Mesenchymal stem cell (in vitro differentiated cells and primary cell): ENCODE measurements around the gene C15orf39.
"Not testable (repeated sequence)": the region's sequence is repeated elsewhere in the genome, so short reads cannot be mapped to it uniquely, and the experiment has no call there.

Experiments used
- DNase-seq: peaks from one replicate; pipeline ENCODE4 v3.0.0-alpha.2; 2013
- H2AFZ ChIP-seq: one replicate; pipeline ENCODE4 v1.6.1; 2013; ENCODE audit warnings: low read depth, mild to moderate bottlenecking, control low read depth, inconsistent platforms, low read length, moderate library complexity
- H2AK5ac ChIP-seq: 2 replicates; pipeline ENCODE4 v1.6.1; 2013; ENCODE audit warnings: low read length, moderate library complexity, mild to moderate bottlenecking, inconsistent platforms; ENCODE audit not compliant: severe bottlenecking
- H2BK120ac ChIP-seq: one replicate; pipeline ENCODE4 v1.6.1; 2013; ENCODE audit warnings: low read depth, mild to moderate bottlenecking, inconsistent platforms, low read length, moderate library complexity
- H2BK12ac ChIP-seq, 2 experiments: one replicate each; pipeline ENCODE4 v1.6.1; 2013; ENCODE audit warnings: inconsistent platforms in 2 of 2, low read length in 2 of 2, mild to moderate bottlenecking in 2 of 2, moderate library complexity in 2 of 2, control low read depth in 1 of 2
- H2BK15ac ChIP-seq: one replicate; pipeline ENCODE4 v1.6.1; 2013; ENCODE audit warnings: mild to moderate bottlenecking, low read depth, inconsistent platforms; ENCODE audit not compliant: poor library complexity, severe bottlenecking
- H2BK5ac ChIP-seq: 2 replicates; pipeline ENCODE4 v1.6.1; 2013; ENCODE audit warnings: low read depth, mild to moderate bottlenecking, low read length, control low read depth, inconsistent platforms; ENCODE audit not compliant: poor library complexity, severe bottlenecking
- H3K14ac ChIP-seq, 2 experiments: one replicate each; pipeline ENCODE4 v1.6.1; 2013; ENCODE audit warnings: inconsistent platforms in 2 of 2, low read length in 2 of 2, control low read depth in 1 of 2, mild to moderate bottlenecking in 1 of 2, moderate library complexity in 1 of 2
- H3K18ac ChIP-seq, 2 experiments: one replicate each; pipeline ENCODE4 v1.6.1; 2013; ENCODE audit warnings: inconsistent platforms in 2 of 2, low read length in 2 of 2, control low read depth in 1 of 2, low read depth in 1 of 2, mild to moderate bottlenecking in 1 of 2
- H3K23ac ChIP-seq, 2 experiments: one replicate each; pipeline ENCODE4 v1.6.1; 2013; ENCODE audit warnings: inconsistent platforms in 2 of 2, low read length in 2 of 2, mild to moderate bottlenecking in 2 of 2, moderate library complexity in 2 of 2, control low read depth in 1 of 2
- H3K27ac ChIP-seq: 2 replicates; pipeline ENCODE4 v1.5.1; 2013; ENCODE audit warnings: mild to moderate bottlenecking, moderate library complexity, low read length, control low read depth, inconsistent platforms; ENCODE audit not compliant: poor library complexity, severe bottlenecking
- H3K27me3 ChIP-seq, 2 experiments: 2 replicates each; pipeline versions ENCODE4 v1.6.1 to v1.7.0; 2013; ENCODE audit warnings: low read length in 2 of 2, mild to moderate bottlenecking in 2 of 2, moderate library complexity in 2 of 2, control low read depth in 1 of 2, inconsistent platforms in 1 of 2; ENCODE audit not compliant: control insufficient read depth in 1 of 2, insufficient read depth in 1 of 2
- H3K36me3 ChIP-seq, 2 experiments: 2 replicates each; pipeline versions ENCODE4 v1.6.1 to v1.7.0; 2013; ENCODE audit warnings: low read length in 2 of 2, control low read depth in 1 of 2, inconsistent platforms in 1 of 2, low read depth in 1 of 2, mild to moderate bottlenecking in 1 of 2; ENCODE audit not compliant: insufficient read depth in 2 of 2, control insufficient read depth in 1 of 2
- H3K4ac ChIP-seq, 2 experiments: one replicate each; pipeline ENCODE4 v1.6.1; 2013; ENCODE audit warnings: inconsistent platforms in 2 of 2, low read length in 2 of 2, mild to moderate bottlenecking in 2 of 2, moderate library complexity in 2 of 2, control low read depth in 1 of 2, low read depth in 1 of 2
- H3K4me1 ChIP-seq: 2 replicates; pipeline ENCODE4 v1.6.1; 2013; ENCODE audit warnings: low read depth, low read length, control low read depth; ENCODE audit not compliant: control insufficient read depth, insufficient read depth
- H3K4me2 ChIP-seq: 2 replicates; pipeline ENCODE4 v1.6.1; 2013; ENCODE audit warnings: low read length, mild to moderate bottlenecking, inconsistent platforms; ENCODE audit not compliant: poor library complexity, severe bottlenecking
- H3K4me3 ChIP-seq, 2 experiments: 2 replicates each; pipeline versions ENCODE4 v1.5.1 to v1.7.0; 2013; ENCODE audit warnings: low read length in 2 of 2, mild to moderate bottlenecking in 2 of 2, control low read depth in 1 of 2, low read depth in 1 of 2; ENCODE audit not compliant: insufficient read depth in 1 of 2
- H3K79me1 ChIP-seq: replicated peaks from 2 replicates; pipeline ENCODE4 v1.6.1; 2013; ENCODE audit warnings: mild to moderate bottlenecking, control low read depth, low read length, inconsistent platforms; ENCODE audit not compliant: poor library complexity, severe bottlenecking
- H3K9ac ChIP-seq: 2 replicates; pipeline ENCODE4 v1.7.0; 2013; ENCODE audit warnings: mild to moderate bottlenecking, low read length, moderate library complexity
- H3K9me3 ChIP-seq: 2 replicates; pipeline ENCODE4 v1.7.0; 2013; ENCODE audit warnings: mild to moderate bottlenecking, low read length; ENCODE audit not compliant: control insufficient read depth
- H4K8ac ChIP-seq: one replicate; pipeline ENCODE4 v1.6.1; 2013; ENCODE audit warnings: inconsistent platforms, mild to moderate bottlenecking, low read length, moderate library complexity
- H4K91ac ChIP-seq: one replicate; pipeline ENCODE4 v1.6.1; 2013; ENCODE audit warnings: mild to moderate bottlenecking, low read length, inconsistent platforms
- WGBS: methylation state at CpG from one replicate; pipeline ENCODE4 v1.1.7; 2013; ENCODE audit warnings: mixed read lengths; 5-methylcytosine and 5-hydroxymethylcytosine counted together

Gene C15orf39

DNA sequence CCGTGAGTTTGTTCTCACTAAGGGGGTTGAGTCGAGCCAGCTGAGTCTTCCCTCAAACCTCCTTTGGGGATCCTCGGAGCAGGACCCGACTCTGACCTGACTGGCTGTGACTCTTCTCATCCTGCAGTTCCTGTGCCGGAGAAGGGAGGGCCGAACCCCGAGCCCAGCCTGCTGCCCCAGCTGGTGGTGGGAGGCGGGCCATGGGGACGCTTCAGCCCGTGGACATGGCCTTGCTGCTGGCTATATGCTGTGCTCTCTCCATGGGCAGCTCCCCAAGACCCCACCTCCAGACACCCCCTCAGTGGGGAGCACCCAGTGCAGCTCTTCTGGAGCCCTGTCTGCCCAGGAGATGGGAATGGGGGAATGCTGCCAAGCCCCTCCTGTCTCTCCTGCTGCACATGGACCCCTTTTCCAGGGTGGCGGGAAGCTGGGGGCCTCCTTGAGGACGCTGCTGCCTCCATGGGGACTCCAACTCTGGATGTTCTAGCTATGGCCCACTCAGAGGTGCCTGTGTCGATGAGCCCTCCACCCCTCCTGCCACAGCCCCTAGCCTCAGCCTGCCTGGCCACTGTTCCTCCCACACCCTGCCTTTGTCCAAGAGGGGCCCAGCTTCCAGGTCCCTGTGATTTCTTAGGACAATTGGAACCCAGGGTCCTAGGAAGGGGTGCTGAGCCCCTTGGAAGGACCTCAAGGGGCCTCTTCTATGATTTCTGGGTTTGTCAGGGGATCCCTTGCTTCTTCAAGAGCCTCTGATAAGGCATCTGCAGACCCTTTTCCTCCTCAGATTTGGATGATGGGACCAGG is 12.8 kb downstream of the C15orf39 start:
- WGBS, result 82% methylated on average over 13 of the region's 13 CpGs
- Histone ChIP-seq H3K4me2 (no peak overlapping the region), H2BK12ac (no peak overlapping the region), H2BK120ac (no peak overlapping the region), H4K8ac (no peak overlapping the region), H3K9me3 (no peaks in the 10 kb centered on the region), H3K79me1 (peaks cover 3% of the 10 kb centered on the region), H3K23ac (peak overlapping the region in 1 of 2 experiments; percentile 37), H3K36me3 (peaks cover 27 to 39% of the 10 kb centered on the region in 2 experiments), H3K4me1 (peaks cover 8% of the 10 kb centered on the region), H3K4me3 (no peak overlapping the region), H3K18ac (no peak overlapping the region), H2AFZ (no peak overlapping the region), H2BK5ac (no peak overlapping the region), H3K27me3 (no peaks in the 10 kb centered on the region), H4K91ac (no peak overlapping the region), H3K4ac (no peak overlapping the region), H2AK5ac (no peak overlapping the region), H3K9ac (no peak overlapping the region), H3K27ac (no peak overlapping the region), H3K14ac (peak overlapping the region in 1 of 2 experiments; percentile 66), H2BK15ac (no peak overlapping the region)
- no peak for DNase-seq

- Histone ChIP-seq H3K4ac (peak overlapping the region in 1 of 2 experiments; percentile 20), H2AFZ (no peak overlapping the region), H3K14ac (no peak overlapping the region), H2BK120ac (no peak overlapping the region), H3K9me3 (no peaks in the 10 kb centered on the region), H4K91ac (no peak overlapping the region), H3K23ac (no peak overlapping the region), H3K9ac (no peak overlapping the region), H2BK5ac (no peak overlapping the region), H3K4me3 (no peak overlapping the region), H3K79me1 (peaks cover 1% of the 10 kb centered on the region), H3K27me3 (no peaks in the 10 kb centered on the region), H3K27ac (no peak overlapping the region), H3K36me3 (peaks cover 21 to 30% of the 10 kb centered on the region in 2 experiments), H2AK5ac (no peak overlapping the region), H4K8ac (peak overlapping the region; percentile 13), H3K4me1 (peaks cover 8% of the 10 kb centered on the region), H2BK12ac (no peak overlapping the region), H3K18ac (no peak overlapping the region), H3K4me2 (no peak overlapping the region), H2BK15ac (no peak overlapping the region)
- DNase-seq, result no peak
- WGBS, result 97% methylated on average over 5 of the region's 5 CpGs
Observed at GRCh38 chr15:75215107-75216004, 13.7 kb downstream of the C15orf39 start.

DNA sequence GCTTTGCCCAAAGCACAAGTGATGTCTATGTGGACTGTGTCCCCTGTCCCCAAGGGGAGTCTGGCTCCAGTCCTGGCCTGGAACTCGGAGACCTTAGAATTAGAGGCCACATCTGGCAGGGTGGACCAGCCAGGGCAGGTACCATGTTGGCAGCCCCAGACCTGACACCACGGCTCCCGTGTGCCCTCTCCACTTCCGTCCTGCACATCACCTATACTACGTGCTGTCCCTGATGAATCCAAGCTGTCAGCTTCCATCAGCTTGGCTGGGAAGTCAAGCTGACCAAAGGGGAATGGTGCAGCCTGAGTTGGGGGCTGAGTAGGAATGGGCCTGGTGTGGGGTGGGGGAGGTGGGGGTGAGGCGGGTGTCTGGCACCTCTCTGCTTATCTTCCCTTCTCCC is 15.3 kb downstream of the C15orf39 start:
- no peak overlapping the region for H2BK5ac ChIP-seq
- no peak overlapping the region for H2BK12ac ChIP-seq
- H4K91ac ChIP-seq, result no peak overlapping the region
- no peak overlapping the region for H3K4me3 ChIP-seq
- H2AK5ac ChIP-seq, result no peak overlapping the region
- no peak overlapping the region for H2BK120ac ChIP-seq
- H3K27me3 ChIP-seq, result no peaks in the 10 kb centered on the region
- H3K79me1 ChIP-seq, result no peaks in the 10 kb centered on the region
- no peak for DNase-seq
- H2AFZ ChIP-seq, result no peak overlapping the region
- H3K9ac ChIP-seq, result no peak overlapping the region
- WGBS, result 95% methylated on average over 3 of the region's 6 CpGs
- H3K23ac ChIP-seq, result no peak overlapping the region
- peak overlapping the region in 1 of 2 experiments; percentile 63 for H3K14ac ChIP-seq
- H2BK15ac ChIP-seq, result no peak overlapping the region
- no peak overlapping the region for H3K18ac ChIP-seq
- H3K27ac ChIP-seq, result no peak overlapping the region
- H3K4ac ChIP-seq, result no peak overlapping the region
- peaks cover 9 to 15% of the 10 kb centered on the region in 2 experiments for H3K36me3 ChIP-seq
- no peak overlapping the region for H4K8ac ChIP-seq
- peaks cover 8% of the 10 kb centered on the region for H3K4me1 ChIP-seq
- no peaks in the 10 kb centered on the region for H3K9me3 ChIP-seq
- H3K4me2 ChIP-seq, result no peak overlapping the region

DNA sequence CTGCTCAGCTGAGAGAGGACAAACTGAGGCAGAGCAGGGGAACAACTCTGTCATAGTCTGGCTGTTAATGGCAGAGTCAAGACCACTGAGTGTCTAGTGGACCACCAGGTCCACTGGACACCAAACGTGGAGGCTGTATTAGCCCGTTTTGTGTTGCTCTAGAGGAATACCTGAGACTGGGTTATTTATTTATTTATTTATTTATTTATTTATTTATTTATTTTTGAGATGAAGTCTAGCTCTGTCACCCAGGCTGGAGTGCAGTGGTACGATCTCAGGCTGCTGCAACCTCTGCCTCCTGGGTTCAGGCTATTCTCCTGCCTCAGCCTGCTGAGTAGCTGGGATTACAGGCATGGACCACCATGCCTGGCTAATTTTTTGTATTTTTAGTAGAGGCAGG is 15.9 kb downstream of the C15orf39 start:
- DNase-seq, H3K18ac ChIP-seq, H4K8ac ChIP-seq, H3K9ac ChIP-seq, H3K23ac ChIP-seq, H3K79me1 ChIP-seq, H2BK12ac ChIP-seq, H2BK120ac ChIP-seq, H2BK15ac ChIP-seq, H3K36me3 ChIP-seq, H3K27me3 ChIP-seq, H3K4ac ChIP-seq, H3K4me2 ChIP-seq, H4K91ac ChIP-seq, H3K14ac ChIP-seq, H3K27ac ChIP-seq, H3K9me3 ChIP-seq, H2BK5ac ChIP-seq, H3K4me3 ChIP-seq, H2AK5ac ChIP-seq, H2AFZ ChIP-seq, H3K4me1 ChIP-seq: not testable (repeated sequence)
- WGBS, result 92% methylated on average over 1 of the region's 3 CpGs
